ENCODE data around the gene TBRG1. TPM values are rescaled to one million over a fixed set of nuclear protein-coding genes. Genes with fewer than 3 reads are reported as not detected.
A peak's percentile ranks its signal among the peaks of the same experiment; 100 is the strongest.

TBRG1 gene
- polyA plus RNA-seq, 3 donors: 39.7 to 84.7 (median 43.5) TPM

DNA sequence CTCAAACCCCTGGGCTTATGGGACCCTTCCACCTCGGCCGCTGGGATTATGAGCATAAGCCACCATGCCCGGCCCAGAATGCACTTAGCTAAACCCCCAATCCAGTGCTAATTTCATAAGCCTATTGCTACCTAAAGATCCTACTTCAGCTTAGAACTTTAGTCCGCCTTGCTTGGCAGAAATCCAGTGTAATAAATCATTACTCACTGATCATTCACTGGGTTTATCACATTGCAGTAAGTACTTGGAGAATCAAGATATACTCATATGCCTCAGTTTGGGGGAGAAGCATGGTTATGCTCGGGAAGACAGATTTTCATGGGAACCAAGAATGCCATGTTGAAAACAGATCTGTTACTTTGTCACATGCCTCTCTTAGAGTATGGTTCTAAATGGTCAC is 3.8 kb upstream of the TBRG1 start:
- Histone ChIP-seq H4K20me1 (ENCODE audit: insufficient read depth, low read length) (peaks cover 6% of the 10 kb centered on the region), H2AFZ (ENCODE audit: insufficient read depth, low read depth, low read length, poor library complexity, severe bottlenecking) (no peak overlapping the region), H3K9me3 (replicated peaks in 1 of 2; ENCODE audit: control insufficient read depth in 1 of 2, insufficient read depth in 1 of 2, low read length in 2 of 2) (no peaks in the 10 kb centered on the region), H3K4me2 (replicated peaks; ENCODE audit: extremely low read depth, low read length, poor library complexity, severe bottlenecking) (no peak overlapping the region), H3K27me3 (ENCODE audit: control insufficient read depth in 2 of 2, insufficient read depth in 2 of 2, low read length in 2 of 2) (no peaks in the 10 kb centered on the region), H3K36me3 (replicated peaks in 1 of 2; ENCODE audit: control insufficient read depth in 1 of 2, insufficient read depth in 2 of 2, low read length in 2 of 2) (no peaks in the 10 kb centered on the region), H3K27ac (ENCODE audit: low read depth in 1 of 2, low read length in 2 of 2) (no peak overlapping the region), H3K79me2 (ENCODE audit: insufficient read depth, low read length) (peaks cover 12% of the 10 kb centered on the region), H3K4me1 (ENCODE audit: control insufficient read depth in 1 of 2, insufficient read depth in 2 of 2, low read length in 2 of 2) (peaks cover 11 to 13% of the 10 kb centered on the region in 2 donors), H3K4me3 (replicated peaks in 1 of 3; ENCODE audit: low read depth in 2 of 3, low read length in 3 of 3) (no peak overlapping the region), H3K9ac (ENCODE audit: insufficient read depth, low read length, poor library complexity, severe bottlenecking) (no peak overlapping the region)
- H3K27ac Mint-ChIP-seq: no peak overlapping the region
- no peaks in the 10 kb centered on the region for H3K9me3 Mint-ChIP-seq
- DNase-seq: no peak
- intact Hi-C loops (cut with micrococcal nuclease): no loop called here
- H3K4me3 Mint-ChIP-seq: no peak overlapping the region
- TF ChIP-seq, protein P1, sequence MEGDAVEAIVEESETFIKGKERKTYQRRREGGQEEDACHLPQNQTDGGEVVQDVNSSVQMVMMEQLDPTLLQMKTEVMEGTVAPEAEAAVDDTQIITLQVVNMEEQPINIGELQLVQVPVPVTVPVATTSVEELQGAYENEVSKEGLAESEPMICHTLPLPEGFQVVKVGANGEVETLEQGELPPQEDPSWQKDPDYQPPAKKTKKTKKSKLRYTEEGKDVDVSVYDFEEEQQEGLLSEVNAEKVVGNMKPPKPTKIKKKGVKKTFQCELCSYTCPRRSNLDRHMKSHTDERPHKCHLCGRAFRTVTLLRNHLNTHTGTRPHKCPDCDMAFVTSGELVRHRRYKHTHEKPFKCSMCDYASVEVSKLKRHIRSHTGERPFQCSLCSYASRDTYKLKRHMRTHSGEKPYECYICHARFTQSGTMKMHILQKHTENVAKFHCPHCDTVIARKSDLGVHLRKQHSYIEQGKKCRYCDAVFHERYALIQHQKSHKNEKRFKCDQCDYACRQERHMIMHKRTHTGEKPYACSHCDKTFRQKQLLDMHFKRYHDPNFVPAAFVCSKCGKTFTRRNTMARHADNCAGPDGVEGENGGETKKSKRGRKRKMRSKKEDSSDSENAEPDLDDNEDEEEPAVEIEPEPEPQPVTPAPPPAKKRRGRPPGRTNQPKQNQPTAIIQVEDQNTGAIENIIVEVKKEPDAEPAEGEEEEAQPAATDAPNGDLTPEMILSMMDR (IDR thresholded peaks at IDR 0.05): no peak
- H3K4me1 Mint-ChIP-seq: peaks cover 10% of the 10 kb centered on the region
- H3K27me3 Mint-ChIP-seq (ENCODE audit: low read depth in 3 of 3): peaks cover 4 to 15% (median 5%) of the 10 kb centered on the region in 3 donors
- 83% methylated on average over 3 of the region's 5 CpGs for WGBS (ENCODE audit: insufficient coverage)
- H3K36me3 Mint-ChIP-seq: no peaks in the 10 kb centered on the region

DNA sequence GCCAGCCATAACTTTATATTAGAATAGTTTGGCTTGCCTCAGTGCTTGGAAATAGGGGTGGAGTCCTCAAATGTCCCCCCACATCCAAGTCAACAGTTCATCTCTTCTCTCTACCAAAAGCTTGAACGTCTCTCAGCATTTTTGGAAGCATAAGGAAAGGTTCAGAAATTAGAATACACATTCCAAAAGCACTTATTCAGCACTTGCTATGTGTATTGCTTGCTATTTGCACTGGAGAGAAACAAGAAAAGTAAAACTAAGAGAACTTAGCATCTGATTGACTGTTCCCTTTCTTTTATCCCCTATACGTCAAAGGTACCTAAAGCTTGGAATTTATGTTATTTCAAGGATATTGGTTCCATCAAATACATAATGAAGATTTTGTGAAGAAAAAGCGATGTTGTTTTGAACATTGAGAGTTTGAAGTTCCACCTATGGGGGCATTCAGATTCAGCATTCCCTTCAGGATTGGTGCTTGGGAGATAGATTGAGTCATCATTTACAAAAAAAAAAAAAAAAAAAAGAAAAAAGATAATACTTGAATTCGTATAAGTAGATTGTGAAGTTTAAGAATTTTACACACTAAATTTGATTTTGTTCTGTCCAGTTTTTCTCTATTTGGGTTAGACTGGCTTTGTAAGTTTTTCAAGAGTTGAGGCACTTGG is 1.3 kb downstream of the TBRG1 start:
- Histone ChIP-seq H3K4me3 (replicated peaks in 1 of 3; ENCODE audit: low read depth in 2 of 3, low read length in 3 of 3) (peak overlapping the region; percentile 69 to 98 (median 89)), H4K20me1 (ENCODE audit: insufficient read depth, low read length) (peaks cover 53% of the 10 kb centered on the region), H3K9ac (ENCODE audit: insufficient read depth, low read length, poor library complexity, severe bottlenecking) (peak overlapping the region; percentile 92), H3K36me3 (replicated peaks in 1 of 2; ENCODE audit: control insufficient read depth in 1 of 2, insufficient read depth in 2 of 2, low read length in 2 of 2) (peaks cover 38 to 42% of the 10 kb centered on the region in 2 donors), H3K79me2 (ENCODE audit: insufficient read depth, low read length) (peaks cover 51% of the 10 kb centered on the region), H3K27ac (ENCODE audit: low read depth in 1 of 2, low read length in 2 of 2) (peak overlapping the region in 1 of 2 donors; percentile 93), H3K9me3 (replicated peaks in 1 of 2; ENCODE audit: control insufficient read depth in 1 of 2, insufficient read depth in 1 of 2, low read length in 2 of 2) (no peaks in the 10 kb centered on the region), H3K4me1 (ENCODE audit: control insufficient read depth in 1 of 2, insufficient read depth in 2 of 2, low read length in 2 of 2) (peaks cover 17 to 30% of the 10 kb centered on the region in 2 donors), H2AFZ (ENCODE audit: insufficient read depth, low read depth, low read length, poor library complexity, severe bottlenecking) (no peak overlapping the region), H3K4me2 (replicated peaks; ENCODE audit: extremely low read depth, low read length, poor library complexity, severe bottlenecking) (peak overlapping the region; percentile 77), H3K27me3 (ENCODE audit: control insufficient read depth in 2 of 2, insufficient read depth in 2 of 2, low read length in 2 of 2) (no peaks in the 10 kb centered on the region)
- no CpG with 5 or more reads among the region's 4 CpGs for WGBS (ENCODE audit: insufficient coverage)
- Mint-ChIP-seq H3K4me1 (peaks cover 31% of the 10 kb centered on the region), H3K4me3 (peak overlapping the region; percentile 96 to 100), H3K27ac (peak overlapping the region in 4 of 7 donors; percentile 98 to 99 (median 98)), H3K27me3 (ENCODE audit: low read depth in 3 of 3) (peaks cover 4 to 12% (median 5%) of the 10 kb centered on the region in 3 donors), H3K36me3 (peaks cover 32 to 33% of the 10 kb centered on the region in 2 donors), H3K9me3 (peaks cover 0 to 2% (median 0%) of the 10 kb centered on the region in 7 donors)
- TF ChIP-seq, protein P1 (IDR thresholded peaks at IDR 0.05): no peak
- intact Hi-C loops (cut with micrococcal nuclease): no loop called here
- DNase-seq: no peak
